ENCODE results near the gene ROPN1L.

- TF ChIP-seq CTCF (IDR thresholded peaks at IDR 0.05) (no peak), POLR2A (IDR thresholded peaks at IDR 0.05) (no peak), POLR2AphosphoS5 (IDR thresholded peaks at IDR 0.05) (no peak), EP300 (IDR thresholded peaks at IDR 0.05) (no peak)
Observed at GRCh38 chr5:10466446-10467073, 24.9 kb downstream of the ROPN1L start.
